Measurements from ENCODE around the gene PIM3. TPM values are rescaled to one million over a fixed set of nuclear protein-coding genes. Genes with fewer than 3 reads are reported as not detected.
A peak's percentile ranks its signal among the peaks of the same experiment; 100 is the strongest.

Gene PIM3
- total RNA-seq, 2 experiments from 2014 or later: 60.1 to 62.3 TPM

- no peak for DNase-seq
- ChIA-PET POLR2A (interaction anchor here (0.7 to 1.7 kb wide), 3 partner anchors 15 to 23 kb away, joined by 3 to 5 read pairs (median 3); no protein-coding TSS in a partner anchor), CTCF (no interaction called here)
- H3K36me3 Mint-ChIP-seq (ENCODE audit: low read depth): no peaks in the 10 kb centered on the region
- H3K27ac Mint-ChIP-seq: no peak overlapping the region
- H3K9me3 Mint-ChIP-seq: no peaks in the 10 kb centered on the region
- H3K4me3 Mint-ChIP-seq: no peak overlapping the region
- H3K27me3 Mint-ChIP-seq: no peaks in the 10 kb centered on the region
- peaks cover 13% of the 10 kb centered on the region for H3K4me1 Mint-ChIP-seq
Observed at GRCh38 chr22:49955581-49956417, 4.8 kb upstream of the PIM3 start.

- DNase-seq: no peak
- ChIA-PET POLR2A (interaction anchor here (1.7 kb wide), 1 partner anchor 20 kb away, joined by 5 read pairs; no protein-coding TSS in a partner anchor), CTCF (no interaction called here)
- Mint-ChIP-seq H3K36me3 (ENCODE audit: low read depth) (peaks cover under 1% of the 10 kb centered on the region), H3K27me3 (no peaks in the 10 kb centered on the region), H3K9me3 (no peaks in the 10 kb centered on the region), H3K27ac (no peak overlapping the region), H3K4me3 (no peak overlapping the region), H3K4me1 (peaks cover 13% of the 10 kb centered on the region)
Observed at GRCh38 chr22:49956418-49956770, 4.2 kb upstream of the PIM3 start.

- POLR2A ChIA-PET: interaction anchor here (1.7 kb wide), 1 partner anchor 21 kb away, joined by 5 read pairs; no protein-coding TSS in a partner anchor
- CTCF ChIA-PET: no interaction called here
- DNase-seq: no peak
- Mint-ChIP-seq H3K4me1 (peaks cover 13% of the 10 kb centered on the region), H3K36me3 (ENCODE audit: low read depth) (peaks cover 6% of the 10 kb centered on the region), H3K9me3 (no peaks in the 10 kb centered on the region), H3K27me3 (no peaks in the 10 kb centered on the region), H3K27ac (no peak overlapping the region), H3K4me3 (no peak overlapping the region)
Observed at GRCh38 chr22:49956914-49957825, 3.4 kb upstream of the PIM3 start.

GRCh38 chr22:49957826-49958365 lies 2.7 kb upstream of the PIM3 start:
- Mint-ChIP-seq H3K4me1 (peaks cover 17% of the 10 kb centered on the region), H3K4me3 (peak overlapping the region; percentile 30), H3K9me3 (no peaks in the 10 kb centered on the region), H3K27ac (peak overlapping the region; percentile 56), H3K27me3 (no peaks in the 10 kb centered on the region), H3K36me3 (ENCODE audit: low read depth) (peaks cover 12% of the 10 kb centered on the region)
- DNase-seq: no peak
- ChIA-PET POLR2A (no interaction called here), CTCF (no interaction called here)

- H3K27ac Mint-ChIP-seq: peak overlapping the region; percentile 56
- H3K4me3 Mint-ChIP-seq: peak overlapping the region; percentile 76
- no peaks in the 10 kb centered on the region for H3K9me3 Mint-ChIP-seq
- peaks cover 23% of the 10 kb centered on the region for H3K4me1 Mint-ChIP-seq
- H3K36me3 Mint-ChIP-seq (ENCODE audit: low read depth): peaks cover 17% of the 10 kb centered on the region
- POLR2A ChIA-PET: interaction anchor here (6.0 kb wide), 1 partner anchor 22 kb away, joined by 55 read pairs; no protein-coding TSS in a partner anchor
- no peak for DNase-seq
- no peaks in the 10 kb centered on the region for H3K27me3 Mint-ChIP-seq
- CTCF ChIA-PET: no interaction called here
Observed at GRCh38 chr22:49958366-49958921, 2.1 kb upstream of the PIM3 start.

GRCh38 chr22:49958931-49959781 lies 1.4 kb upstream of the PIM3 start:
- Mint-ChIP-seq H3K36me3 (ENCODE audit: low read depth) (peaks cover 24% of the 10 kb centered on the region), H3K9me3 (no peaks in the 10 kb centered on the region), H3K27ac (peak overlapping the region; percentile 80), H3K4me1 (peaks cover 30% of the 10 kb centered on the region), H3K27me3 (no peaks in the 10 kb centered on the region), H3K4me3 (peak overlapping the region; percentile 76)
- POLR2A ChIA-PET: interaction anchor here (0.8 to 6.0 kb wide), 8 partner anchors 11 to 91 kb away, joined by 3 to 55 read pairs (median 6); partner anchors contain the start of genes ALG12 and CRELD2
- DNase-seq: no peak
- CTCF ChIA-PET: no interaction called here

GRCh38 chr22:49959782-49960158 lies 802 bp upstream of the PIM3 start:
- Mint-ChIP-seq H3K4me1 (peaks cover 35% of the 10 kb centered on the region), H3K27ac (peak overlapping the region; percentile 80), H3K36me3 (ENCODE audit: low read depth) (peaks cover 30% of the 10 kb centered on the region), H3K9me3 (no peaks in the 10 kb centered on the region), H3K4me3 (peak overlapping the region; percentile 76), H3K27me3 (no peaks in the 10 kb centered on the region)
- CTCF ChIA-PET: interaction anchor here (2.2 kb wide), 1 partner anchor 12 kb away, joined by 5 read pairs; no protein-coding TSS in a partner anchor
- POLR2A ChIA-PET: interaction anchor here (0.7 to 6.0 kb wide), 16 partner anchors 9 to 134 kb away, joined by 3 to 55 read pairs (median 5); partner anchors contain the start of genes ALG12 and CRELD2
- peak; percentile 50 for DNase-seq

GRCh38 chr22:49961005-49961600 lies 531 bp downstream of the PIM3 start:
- H3K9me3 Mint-ChIP-seq: no peaks in the 10 kb centered on the region
- DNase-seq: peak; percentile 54
- peaks cover 36% of the 10 kb centered on the region for H3K4me1 Mint-ChIP-seq
- ChIA-PET CTCF (interaction anchor here (2.2 to 3.5 kb wide), 2 partner anchors 11 to 31 kb away, joined by 5 to 11 read pairs; no protein-coding TSS in a partner anchor), POLR2A (interaction anchor here (0.7 to 6.0 kb wide), 16 partner anchors 8 to 135 kb away, joined by 3 to 55 read pairs (median 5); partner anchors contain the start of genes ALG12 and CRELD2)
- peak overlapping the region; percentile 83 for H3K27ac Mint-ChIP-seq
- no peaks in the 10 kb centered on the region for H3K27me3 Mint-ChIP-seq
- peak overlapping the region; percentile 85 for H3K4me3 Mint-ChIP-seq
- peaks cover 33% of the 10 kb centered on the region for H3K36me3 Mint-ChIP-seq (ENCODE audit: low read depth)

GRCh38 chr22:49961601-49962011 lies 1.0 kb downstream of the PIM3 start:
- Mint-ChIP-seq H3K4me1 (peaks cover 36% of the 10 kb centered on the region), H3K27ac (peak overlapping the region; percentile 83)
- no peak for DNase-seq

GRCh38 chr22:49962012-49962750 lies 1.6 kb downstream of the PIM3 start:
- Mint-ChIP-seq H3K27me3 (no peaks in the 10 kb centered on the region), H3K9me3 (no peaks in the 10 kb centered on the region), H3K4me1 (peaks cover 37% of the 10 kb centered on the region), H3K36me3 (ENCODE audit: low read depth) (peaks cover 33% of the 10 kb centered on the region), H3K4me3 (peak overlapping the region; percentile 85), H3K27ac (peak overlapping the region; percentile 83)
- ChIA-PET POLR2A (interaction anchor here (0.8 to 6.0 kb wide), 8 partner anchors 8 to 136 kb away, joined by 3 to 55 read pairs (median 5); no protein-coding TSS in a partner anchor), CTCF (interaction anchor here (2.2 to 3.5 kb wide), 2 partner anchors 9 to 32 kb away, joined by 5 to 11 read pairs; no protein-coding TSS in a partner anchor)
- peak; percentile 82 for DNase-seq

More at GRCh38 chr22:49961601-49962011, 1.0 kb downstream of the PIM3 start:
- ChIA-PET POLR2A (interaction anchor here (0.7 to 6.0 kb wide), 14 partner anchors 9 to 136 kb away, joined by 3 to 55 read pairs (median 6); partner anchors contain the start of genes ALG12 and CRELD2), CTCF (interaction anchor here (2.2 to 3.5 kb wide), 2 partner anchors 10 to 31 kb away, joined by 5 to 11 read pairs; no protein-coding TSS in a partner anchor)
- Mint-ChIP-seq H3K9me3 (no peaks in the 10 kb centered on the region), H3K4me3 (peak overlapping the region; percentile 85), H3K36me3 (ENCODE audit: low read depth) (peaks cover 33% of the 10 kb centered on the region), H3K27me3 (no peaks in the 10 kb centered on the region)
